22Rv1 (cell line): ENCODE results near the gene INCENP.

Experiments
- H3K27ac ChIP-seq: fragments of 450-650 bp; 2 replicates; pipeline ENCODE4 v1.5.1; 2017
- ZFX ChIP-seq: fragments of 450-650 bp; IDR thresholded peaks from 2 replicates; pipeline ENCODE4 v1.6.1; 2017; ENCODE audit warnings: antibody characterized with exemption, borderline replicate concordance
- TF ChIP-seq, protein P1 (sequence below): fragments of 450-650 bp; IDR thresholded peaks from 2 replicates; pipeline ENCODE4 v1.5.1; 2017; ENCODE audit warnings: mild to moderate bottlenecking

Gene INCENP

DNA sequence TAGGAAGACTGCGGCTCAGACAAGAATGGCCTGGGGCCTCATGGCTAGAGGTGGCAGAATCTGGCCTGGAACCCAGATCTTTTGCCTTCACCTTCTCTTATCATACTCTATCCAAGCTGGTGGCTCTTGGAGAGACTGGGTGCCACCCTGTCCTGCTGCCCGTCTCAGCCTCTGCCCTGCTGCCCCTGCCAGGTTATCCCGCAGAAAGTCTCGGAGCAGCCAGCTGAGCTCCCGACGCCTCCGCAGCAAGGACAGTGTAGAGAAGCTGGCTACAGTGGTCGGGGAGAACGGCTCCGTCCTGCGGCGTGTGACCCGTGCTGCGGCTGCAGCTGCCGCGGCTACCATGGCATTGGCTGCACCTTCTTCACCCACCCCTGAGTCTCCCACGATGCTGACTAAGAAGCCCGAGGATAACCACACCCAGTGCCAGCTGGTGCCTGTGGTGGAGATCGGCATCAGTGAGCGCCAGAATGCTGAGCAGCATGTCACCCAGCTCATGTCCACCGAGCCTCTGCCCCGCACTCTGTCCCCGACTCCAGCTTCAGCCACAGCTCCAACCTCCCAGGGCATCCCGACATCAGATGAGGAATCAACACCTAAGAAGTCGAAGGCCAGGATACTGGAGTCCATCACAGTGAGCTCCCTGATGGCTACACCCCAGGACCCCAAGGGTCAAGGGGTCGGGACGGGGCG lies 5.9 kb downstream of the INCENP start:
- TF ChIP-seq ZFX, result no peak
- TF ChIP-seq, protein P1, sequence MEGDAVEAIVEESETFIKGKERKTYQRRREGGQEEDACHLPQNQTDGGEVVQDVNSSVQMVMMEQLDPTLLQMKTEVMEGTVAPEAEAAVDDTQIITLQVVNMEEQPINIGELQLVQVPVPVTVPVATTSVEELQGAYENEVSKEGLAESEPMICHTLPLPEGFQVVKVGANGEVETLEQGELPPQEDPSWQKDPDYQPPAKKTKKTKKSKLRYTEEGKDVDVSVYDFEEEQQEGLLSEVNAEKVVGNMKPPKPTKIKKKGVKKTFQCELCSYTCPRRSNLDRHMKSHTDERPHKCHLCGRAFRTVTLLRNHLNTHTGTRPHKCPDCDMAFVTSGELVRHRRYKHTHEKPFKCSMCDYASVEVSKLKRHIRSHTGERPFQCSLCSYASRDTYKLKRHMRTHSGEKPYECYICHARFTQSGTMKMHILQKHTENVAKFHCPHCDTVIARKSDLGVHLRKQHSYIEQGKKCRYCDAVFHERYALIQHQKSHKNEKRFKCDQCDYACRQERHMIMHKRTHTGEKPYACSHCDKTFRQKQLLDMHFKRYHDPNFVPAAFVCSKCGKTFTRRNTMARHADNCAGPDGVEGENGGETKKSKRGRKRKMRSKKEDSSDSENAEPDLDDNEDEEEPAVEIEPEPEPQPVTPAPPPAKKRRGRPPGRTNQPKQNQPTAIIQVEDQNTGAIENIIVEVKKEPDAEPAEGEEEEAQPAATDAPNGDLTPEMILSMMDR, result no peak
- no peak overlapping the region for H3K27ac ChIP-seq

DNA sequence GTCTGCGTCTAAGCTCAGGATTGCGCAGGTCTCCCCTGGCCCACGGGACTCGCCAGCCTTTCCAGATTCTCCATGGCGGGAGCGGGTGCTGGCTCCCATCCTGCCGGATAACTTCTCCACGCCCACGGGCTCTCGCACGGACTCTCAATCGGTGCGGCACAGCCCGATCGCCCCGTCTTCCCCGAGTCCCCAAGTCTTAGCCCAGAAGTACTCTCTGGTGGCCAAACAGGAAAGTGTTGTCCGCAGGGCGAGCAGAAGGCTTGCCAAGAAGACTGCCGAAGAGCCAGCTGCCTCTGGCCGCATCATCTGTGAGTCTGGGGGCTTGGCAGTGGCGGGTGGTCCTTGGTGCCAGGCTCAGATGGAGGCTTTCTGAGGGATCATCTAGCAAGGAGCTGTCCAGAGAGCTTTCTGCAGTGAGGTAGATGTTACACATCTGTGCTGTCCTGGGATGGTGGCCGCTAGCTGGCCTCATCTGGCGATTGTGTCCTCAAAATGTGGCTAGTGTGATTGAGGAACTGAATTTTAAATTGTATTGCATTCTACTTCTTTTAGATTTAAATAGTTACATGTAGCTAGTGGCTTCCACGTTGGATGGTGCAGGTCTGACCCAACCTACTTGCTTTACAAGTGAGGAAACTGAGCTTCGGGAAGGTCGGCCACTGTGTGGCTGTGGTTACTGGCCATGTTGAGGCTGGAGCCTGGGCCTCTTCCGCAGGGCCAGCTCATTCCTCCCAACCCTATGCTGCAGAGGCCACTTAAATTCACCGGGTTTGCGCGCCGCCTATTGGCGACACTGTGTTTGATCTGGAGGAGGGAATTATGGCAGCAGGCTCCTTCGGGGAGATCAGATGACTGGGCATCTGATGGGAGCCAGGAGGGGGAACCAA lies 6.7 kb downstream of the INCENP start:
- no peak overlapping the region for H3K27ac ChIP-seq

DNA sequence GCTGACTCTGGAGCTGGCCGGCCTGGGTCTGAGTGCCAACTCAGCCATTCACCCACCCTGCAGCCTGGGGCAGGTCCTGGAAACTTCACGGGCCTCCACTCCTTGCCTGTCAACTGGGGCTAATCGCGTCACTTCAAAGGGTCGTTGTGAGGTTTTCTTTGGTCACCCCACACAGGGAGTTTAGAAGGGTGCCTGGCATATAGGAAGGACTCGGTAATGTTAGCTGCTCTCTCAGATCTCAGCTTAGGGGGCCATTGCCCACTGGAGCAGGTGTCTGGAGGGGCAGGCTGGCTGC lies 7.3 kb downstream of the INCENP start:
- no peak overlapping the region for H3K27ac ChIP-seq
- TF ChIP-seq ZFX, result no peak
- TF ChIP-seq, protein P1, result no peak

More for the DNA sequence above, 6.7 kb downstream of the INCENP start:
- TF ChIP-seq ZFX, result no peak
- TF ChIP-seq, protein P1, result no peak

DNA sequence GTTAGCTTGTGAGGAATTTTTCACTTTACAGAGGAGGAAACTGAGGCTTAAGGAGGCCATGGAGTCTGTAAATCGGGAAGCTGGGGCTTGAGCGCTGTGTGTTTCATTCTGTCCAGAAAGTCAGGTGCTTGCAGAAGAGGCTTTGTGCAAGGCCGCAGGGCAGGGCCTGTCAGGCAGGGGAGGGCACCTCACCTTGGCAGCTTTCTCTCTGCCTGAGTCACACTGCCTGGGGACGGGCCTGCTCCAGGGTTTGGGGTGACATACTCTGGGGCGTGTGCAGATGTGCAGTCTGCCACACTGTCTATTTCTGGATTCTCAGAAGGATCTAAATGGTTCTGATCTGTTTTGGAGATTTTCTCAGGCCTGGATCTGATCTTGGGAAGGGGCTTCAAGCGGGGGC lies 8.4 kb downstream of the INCENP start:
- no peak overlapping the region for H3K27ac ChIP-seq
- no peak for TF ChIP-seq ZFX
- TF ChIP-seq, protein P1, result no peak

DNA sequence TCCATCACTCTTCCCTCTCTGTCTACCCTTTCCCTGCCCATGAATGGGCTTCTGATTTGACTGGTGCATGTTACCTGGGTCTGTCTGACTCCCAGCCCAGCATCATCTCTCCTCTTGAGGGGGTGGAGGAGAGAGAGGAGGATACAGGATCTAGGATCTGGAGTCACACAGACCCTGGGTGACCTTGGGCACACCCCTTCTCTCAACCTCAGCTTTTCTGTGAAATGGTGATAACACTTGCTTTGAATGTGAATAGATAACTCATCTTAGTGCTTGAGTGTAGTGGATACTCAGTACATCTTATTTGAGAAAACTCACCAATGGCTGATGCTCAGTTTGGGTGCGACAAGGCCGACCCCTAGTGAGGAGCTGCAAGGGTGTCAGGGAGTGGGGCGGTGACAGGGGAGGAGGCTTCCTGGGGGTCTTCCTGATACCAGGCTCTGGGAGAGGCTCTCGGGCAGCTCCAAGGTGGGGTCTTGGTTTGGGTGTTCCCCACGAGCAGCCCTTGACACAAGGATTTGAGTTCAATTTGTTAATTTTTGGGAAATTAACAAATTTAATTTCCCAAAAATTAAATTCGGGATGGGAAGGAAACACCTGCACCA lies 9.0 kb downstream of the INCENP start:
- no peak for TF ChIP-seq ZFX
- TF ChIP-seq, protein P1, result no peak
- H3K27ac ChIP-seq, result no peak overlapping the region

DNA sequence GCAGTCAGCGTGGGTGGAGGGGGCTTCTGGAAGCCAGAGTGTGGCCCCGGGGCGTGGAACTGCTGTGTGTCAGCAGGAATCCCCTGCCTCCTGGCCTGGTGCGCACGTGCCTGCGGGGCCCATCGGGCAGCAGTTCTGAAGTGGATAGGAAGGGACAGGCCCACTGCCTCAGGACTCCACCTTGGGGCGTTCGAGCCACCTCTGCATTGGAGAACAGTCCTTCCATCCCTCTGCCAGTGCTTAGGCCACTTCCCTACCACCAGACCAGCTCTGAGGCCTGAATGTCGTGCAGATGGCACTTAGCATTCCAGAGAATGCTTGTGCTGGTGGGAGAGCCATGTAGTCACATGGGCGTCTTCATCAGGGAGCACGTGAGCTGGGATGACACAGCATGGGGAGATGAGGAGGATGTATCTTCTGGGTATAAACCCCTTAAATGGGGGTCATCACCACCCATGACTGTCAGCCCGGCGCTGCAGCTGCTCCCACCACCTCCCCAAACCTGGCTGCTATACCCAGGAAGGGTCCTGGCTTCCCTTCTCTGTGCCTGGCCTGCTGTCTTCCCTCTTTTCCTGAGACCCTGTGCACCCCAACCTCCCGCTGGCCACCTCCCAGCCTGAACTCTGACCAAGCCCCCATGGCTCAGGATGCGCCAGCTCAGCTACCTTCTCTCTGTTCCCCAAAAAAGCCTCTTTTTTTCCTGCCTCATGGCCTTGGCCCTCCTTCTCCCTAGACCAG lies 9.7 kb downstream of the INCENP start:
- H3K27ac ChIP-seq, result no peak overlapping the region
- TF ChIP-seq, protein P1, result no peak
